H7 (cell line): Measurements from ENCODE around the gene NBPF19. TPM values are rescaled to one million over a fixed set of nuclear protein-coding genes. Genes with fewer than 3 reads are reported as not detected.
"Not testable (repeated sequence)": the region's sequence is repeated elsewhere in the genome, so short reads cannot be mapped to it uniquely, and the experiment has no call there.

Source experiments
- DNase-seq: peaks from one replicate; pipeline ENCODE4 v3.0.0; 2012
- H3K27me3 ChIP-seq: 2 replicates; pipeline ENCODE4 v1.6.0; 2011; ENCODE audit warnings: mild to moderate bottlenecking, low read length; ENCODE audit not compliant: control insufficient read depth, insufficient read depth
- H3K36me3 ChIP-seq: replicated peaks from 2 replicates; pipeline ENCODE4 v1.5.1; 2011; ENCODE audit warnings: low read length; ENCODE audit not compliant: control insufficient read depth, insufficient read depth
- H3K4me3 ChIP-seq: 2 replicates; pipeline ENCODE4 v1.5.1; 2011; ENCODE audit warnings: low read depth, mild to moderate bottlenecking, control low read depth, low read length, moderate library complexity; ENCODE audit not compliant: insufficient read depth
- total RNA-seq: library from RNA; depleted of rRNA; stranded (reverse); fragments of >200 nt; shearing (Covaris generic); gene quantifications from 2 replicates; pipeline ENCODE4 v1.2.3, GENCODE V29; 2014; rRNA removed

The NBPF19 gene, protein sequence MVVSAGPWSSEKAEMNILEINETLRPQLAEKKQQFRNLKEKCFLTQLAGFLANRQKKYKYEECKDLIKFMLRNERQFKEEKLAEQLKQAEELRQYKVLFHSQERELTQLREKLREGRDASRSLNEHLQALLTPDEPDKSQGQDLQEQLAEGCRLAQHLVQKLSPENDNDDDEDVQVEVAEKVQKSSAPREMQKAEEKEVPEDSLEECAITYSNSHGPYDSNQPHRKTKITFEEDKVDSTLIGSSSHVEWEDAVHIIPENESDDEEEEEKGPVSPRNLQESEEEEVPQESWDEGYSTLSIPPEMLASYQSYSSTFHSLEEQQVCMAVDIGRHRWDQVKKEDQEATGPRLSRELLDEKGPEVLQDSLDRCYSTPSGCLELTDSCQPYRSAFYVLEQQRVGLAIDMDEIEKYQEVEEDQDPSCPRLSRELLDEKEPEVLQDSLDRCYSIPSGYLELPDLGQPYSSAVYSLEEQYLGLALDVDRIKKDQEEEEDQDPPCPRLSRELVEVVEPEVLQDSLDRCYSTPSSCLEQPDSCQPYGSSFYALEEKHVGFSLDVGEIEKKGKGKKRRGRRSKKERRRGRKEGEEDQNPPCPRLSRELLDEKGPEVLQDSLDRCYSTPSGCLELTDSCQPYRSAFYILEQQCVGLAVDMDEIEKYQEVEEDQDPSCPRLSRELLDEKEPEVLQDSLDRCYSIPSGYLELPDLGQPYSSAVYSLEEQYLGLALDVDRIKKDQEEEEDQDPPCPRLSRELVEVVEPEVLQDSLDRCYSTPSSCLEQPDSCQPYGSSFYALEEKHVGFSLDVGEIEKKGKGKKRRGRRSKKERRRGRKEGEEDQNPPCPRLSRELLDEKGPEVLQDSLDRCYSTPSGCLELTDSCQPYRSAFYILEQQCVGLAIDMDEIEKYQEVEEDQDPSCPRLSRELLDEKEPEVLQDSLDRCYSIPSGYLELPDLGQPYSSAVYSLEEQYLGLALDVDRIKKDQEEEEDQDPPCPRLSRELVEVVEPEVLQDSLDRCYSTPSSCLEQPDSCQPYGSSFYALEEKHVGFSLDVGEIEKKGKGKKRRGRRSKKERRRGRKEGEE (N-terminal part only)
- 5.6 and 9.2 TPM in 2 replicates for total RNA-seq

DNA sequence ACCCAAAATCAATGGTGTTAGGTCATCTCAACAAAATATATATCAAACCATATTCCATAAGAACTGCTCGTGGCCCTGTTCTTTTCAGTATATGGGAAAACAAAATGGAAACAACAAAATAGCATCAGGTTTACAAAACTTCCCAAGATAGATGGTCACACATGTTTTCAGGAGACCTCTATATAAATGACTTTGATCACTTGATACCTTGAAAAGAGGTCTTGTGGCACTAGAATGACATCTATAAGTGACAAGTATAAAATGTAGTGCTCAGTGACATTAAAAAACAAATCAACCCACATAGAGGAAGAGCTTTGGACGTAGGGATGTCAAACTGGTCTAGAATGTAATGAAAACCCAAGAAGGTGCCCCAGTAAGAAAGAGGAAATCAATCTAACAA is at the start of gene NBPF19:
NBPF19 (plus strand) TSS at position 301 of the 400 bp plus-strand sequence. CDS start 888 bp downstream, outside the sequence.
- not testable (repeated sequence) for DNase-seq, H3K27me3 ChIP-seq, H3K4me3 ChIP-seq, H3K36me3 ChIP-seq

DNA sequence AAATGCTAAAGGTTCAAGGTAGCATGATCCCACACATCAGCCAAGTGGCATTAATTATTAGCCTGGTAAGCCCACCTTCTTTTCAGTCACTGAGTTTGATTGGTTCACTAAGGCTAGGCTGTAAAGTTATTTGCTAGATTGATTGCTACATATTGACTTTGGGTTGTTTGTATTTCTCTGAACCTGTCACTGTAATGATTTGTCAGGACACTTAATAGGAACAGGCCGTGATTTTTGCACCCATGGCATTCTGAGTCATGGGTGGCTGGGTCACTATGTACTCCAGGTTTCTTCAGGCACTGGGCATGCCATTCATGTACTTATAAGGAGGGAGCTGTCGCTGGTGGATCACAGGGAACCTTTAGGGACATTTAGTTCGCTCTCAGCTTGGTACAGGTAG is 46.5 kb upstream of the NBPF19 start:
- H3K27me3 ChIP-seq, H3K36me3 ChIP-seq, DNase-seq: not testable (repeated sequence)

DNA sequence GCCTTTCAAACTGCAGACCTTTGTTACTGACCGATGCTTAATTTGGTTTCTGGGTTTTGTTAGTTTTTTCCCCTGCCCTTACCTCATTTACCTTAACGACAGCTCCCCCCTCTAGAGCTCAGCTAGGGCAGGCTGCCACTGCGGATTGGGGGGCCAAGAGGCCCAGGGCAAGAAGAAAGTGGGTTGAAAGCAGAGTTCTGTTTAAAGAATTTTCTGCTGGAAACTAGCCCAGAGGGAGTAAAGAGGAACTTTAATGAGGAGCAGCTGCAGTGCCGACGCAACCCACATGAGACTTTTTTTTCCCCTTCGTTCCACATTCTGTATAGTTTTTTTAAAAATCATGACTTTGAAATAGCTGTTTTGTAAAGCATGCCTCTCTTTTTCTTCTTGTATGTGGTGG is 29.4 kb upstream of the NBPF19 start:
- not testable (repeated sequence) for DNase-seq, H3K27me3 ChIP-seq, H3K4me3 ChIP-seq, H3K36me3 ChIP-seq

More for the DNA sequence above, 46.5 kb upstream of the NBPF19 start:
- not testable (repeated sequence) for H3K4me3 ChIP-seq

DNA sequence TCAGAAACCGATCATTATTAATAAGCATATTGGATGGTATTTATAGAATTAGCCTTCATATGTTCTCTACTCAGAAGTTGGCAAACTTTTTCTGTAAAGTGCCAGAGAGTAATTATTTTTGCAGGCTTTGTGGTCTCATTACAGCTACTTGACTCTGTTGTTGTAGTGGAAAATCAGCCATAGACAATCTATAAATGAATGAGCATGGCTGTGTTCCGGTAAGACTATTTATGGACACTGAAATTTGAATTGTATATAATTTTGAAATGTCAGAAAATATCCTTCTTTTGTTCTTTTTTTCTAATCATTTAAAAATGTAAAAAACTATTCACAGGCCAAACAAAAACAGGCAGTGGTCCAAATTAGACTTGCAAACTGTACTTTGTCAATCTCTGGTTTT is 22.6 kb upstream of the NBPF19 start:
- not testable (repeated sequence) for H3K4me3 ChIP-seq, H3K27me3 ChIP-seq, H3K36me3 ChIP-seq, DNase-seq

DNA sequence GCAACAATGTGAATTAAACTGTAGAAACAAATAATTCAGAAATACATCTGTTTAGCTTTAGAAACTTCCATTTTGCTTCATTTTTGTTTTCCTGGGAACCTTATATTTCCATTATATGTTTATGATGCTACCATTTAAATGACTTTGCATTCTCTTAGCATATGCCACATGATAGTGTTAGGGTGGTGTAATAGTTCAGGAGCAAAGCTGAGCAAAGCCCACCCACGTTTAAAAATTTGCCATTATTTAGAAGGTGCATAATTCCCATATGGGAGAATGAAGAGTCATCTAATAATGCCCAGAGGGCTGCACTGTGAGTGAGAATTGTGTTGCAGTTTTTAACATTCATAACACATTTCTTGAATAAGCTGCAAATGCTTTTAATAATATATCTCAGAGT is 22.2 kb upstream of the NBPF19 start:
- H3K4me3 ChIP-seq, H3K27me3 ChIP-seq, DNase-seq, H3K36me3 ChIP-seq: not testable (repeated sequence)

DNA sequence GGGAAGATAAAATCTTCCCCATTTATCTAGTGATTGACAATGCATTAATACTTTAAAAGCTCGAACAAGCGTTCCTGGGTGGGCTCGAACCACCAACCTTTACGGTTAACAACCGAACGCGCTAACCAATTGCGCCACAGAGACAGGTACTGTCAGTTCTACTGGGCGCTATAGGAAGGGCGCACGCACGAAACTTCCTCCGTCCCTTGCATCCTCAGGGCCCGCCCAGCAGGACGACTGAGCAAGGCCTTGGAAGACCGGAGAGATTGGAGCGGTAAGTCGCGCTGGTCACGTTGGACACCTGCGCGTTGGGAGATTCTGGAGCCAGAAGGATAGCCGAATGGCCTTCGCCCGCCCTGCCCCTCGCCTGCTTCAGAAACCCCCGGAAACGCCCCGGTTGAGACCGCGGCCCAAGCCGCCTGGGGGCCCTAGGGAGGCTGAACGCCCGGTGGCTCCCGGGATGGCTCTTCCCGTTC is 83.5 kb downstream of the NBPF19 start:
- peak; percentile 47 for DNase-seq
- H3K27me3 ChIP-seq, H3K36me3 ChIP-seq: not testable (repeated sequence)
- H3K4me3 ChIP-seq = peak overlapping the region; percentile 29

DNA sequence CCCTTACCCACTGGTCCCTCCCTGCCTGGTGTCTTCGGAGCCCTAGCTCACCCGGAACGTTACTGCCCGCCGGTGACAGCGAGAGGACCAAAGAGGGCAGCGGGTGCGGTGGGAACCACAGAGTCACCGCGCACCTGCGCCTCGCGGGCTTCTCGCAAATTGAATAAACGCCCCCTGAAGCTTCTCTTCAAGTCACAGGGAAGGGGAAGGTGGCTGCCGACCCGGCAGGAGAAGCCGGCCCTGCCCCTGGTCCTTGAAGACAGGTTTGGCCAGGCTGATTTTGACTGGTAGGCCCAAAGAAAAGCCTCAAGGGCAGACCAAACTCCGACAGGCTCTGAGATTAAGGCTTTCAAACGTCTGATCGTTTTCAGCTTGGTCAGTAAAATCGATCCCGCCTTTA is 87.0 kb downstream of the NBPF19 start:
- not testable (repeated sequence) for DNase-seq

DNA sequence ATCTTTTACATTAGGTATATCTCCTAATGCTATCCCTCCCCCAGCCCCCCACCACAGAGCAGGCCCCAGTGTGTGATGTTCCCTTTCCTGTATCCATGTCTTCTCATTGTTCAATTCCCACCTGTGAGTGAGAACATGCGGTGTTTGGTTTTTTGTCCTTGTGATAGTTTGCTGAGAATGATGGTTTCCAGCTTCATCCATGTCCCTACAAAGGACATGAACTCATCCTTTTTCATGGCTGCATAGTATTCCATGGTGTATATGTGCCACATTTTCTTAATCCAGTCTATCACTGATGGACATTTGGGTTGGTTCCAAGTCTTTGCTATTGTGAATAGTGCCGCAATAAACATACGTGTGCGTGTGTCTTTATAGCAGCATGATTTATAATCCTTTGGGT is 90.6 kb downstream of the NBPF19 start:
- not testable (repeated sequence) for H3K4me3 ChIP-seq, DNase-seq, H3K36me3 ChIP-seq, H3K27me3 ChIP-seq

More for the DNA sequence above, 87.0 kb downstream of the NBPF19 start:
- not testable (repeated sequence) for H3K27me3 ChIP-seq, H3K4me3 ChIP-seq, H3K36me3 ChIP-seq

DNA sequence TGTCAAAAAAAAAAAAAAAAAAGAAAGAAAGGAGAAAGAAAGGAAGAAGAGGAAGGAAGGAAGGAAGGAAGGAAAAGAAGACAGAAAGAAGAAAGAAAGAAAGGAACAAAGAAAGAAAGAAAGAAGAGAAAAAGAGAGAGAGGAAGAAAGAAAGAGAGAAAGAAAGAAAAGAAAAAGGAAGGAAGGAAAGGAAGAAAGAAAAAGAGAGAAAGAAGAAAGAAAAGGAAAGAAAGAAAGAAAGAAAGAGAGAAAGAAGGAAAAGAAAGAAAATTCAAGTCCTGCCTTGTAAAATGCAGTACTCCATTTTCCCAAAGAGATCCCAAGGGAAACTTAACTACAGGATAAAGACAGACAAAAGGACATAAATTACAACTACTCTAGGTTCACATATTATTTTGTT is 97.9 kb downstream of the NBPF19 start:
- H3K4me3 ChIP-seq, H3K36me3 ChIP-seq, DNase-seq, H3K27me3 ChIP-seq: not testable (repeated sequence)

DNA sequence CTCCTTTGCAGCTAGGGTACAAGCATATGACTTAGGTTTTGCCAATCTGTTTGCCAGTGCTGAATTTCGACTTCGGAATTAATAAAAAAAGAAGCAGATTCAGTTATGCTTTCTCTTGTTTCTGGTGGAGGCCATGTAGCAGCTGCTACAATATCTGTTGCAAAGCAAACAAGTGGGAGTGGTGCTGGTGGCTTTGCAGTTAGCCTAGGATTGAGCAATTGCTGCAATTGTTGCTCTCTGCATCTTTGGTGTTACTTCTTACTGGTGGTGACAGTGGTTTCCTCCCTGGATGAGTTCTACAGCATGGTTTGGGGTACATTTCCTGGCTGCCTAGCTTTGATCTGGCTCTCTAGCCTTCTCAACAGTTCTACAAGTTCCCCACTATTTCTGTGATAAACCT is 110.7 kb downstream of the NBPF19 start:
- H3K27me3 ChIP-seq, H3K36me3 ChIP-seq, H3K4me3 ChIP-seq, DNase-seq: not testable (repeated sequence)

Other genes starting within 250 kb of the NBPF19 start
- gene PPIAL4C, start 108.8 kb downstream of the NBPF19 start, total RNA-seq = not detected in 2 replicates